Heart right ventricle (tissue), 16 donors: Measurements from ENCODE around the gene WNT7A. TPM values are rescaled to one million over a fixed set of nuclear protein-coding genes. Genes with fewer than 3 reads are reported as not detected.

Source experiments
- ATAC-seq, 8 donors: fragments of 200-7000 bp; cut with Tn5 transposase; one replicate each; pipeline ENCODE4 v1.9.1; 2020; ENCODE audit warnings: mild to moderate bottlenecking in 8 of 8, moderate library complexity in 8 of 8, moderate number of reproducible peaks in 1 of 8
- DNase-seq, 2 donors: peaks; one replicate each; pipeline ENCODE4 v3.0.0-alpha.2; 2020
- H3K27ac ChIP-seq, 10 donors: fragments of 200-600 bp; sonication (generic) in 2 of 10; one replicate each; pipeline versions ENCODE4 v1.5.0 to v1.8.0; 2020 to 2022; ENCODE audit warnings: mild to moderate bottlenecking in 3 of 10
- H3K27me3 ChIP-seq, 7 donors: fragments of 200-600 bp; one replicate each; pipeline ENCODE4 v1.8.0; 2021 to 2022; ENCODE audit warnings: mild to moderate bottlenecking in 2 of 7
- H3K36me3 ChIP-seq, 9 donors: fragments of 200-600 bp; sonication (generic) in 1 of 9; one replicate each; pipeline versions ENCODE4 v1.5.0 to v1.8.0; 2020 to 2022; ENCODE audit warnings: mild to moderate bottlenecking in 2 of 9
- H3K4me1 ChIP-seq, 9 donors: fragments of 200-600 bp; sonication (generic) in 1 of 9; one replicate each; pipeline versions ENCODE4 v1.5.0 to v1.8.0; 2020 to 2022; ENCODE audit warnings: mild to moderate bottlenecking in 4 of 9
- H3K4me3 ChIP-seq, 10 donors: fragments of 200-600 bp; sonication (generic) in 2 of 10; one replicate each; pipeline versions ENCODE4 v1.5.0 to v1.8.0; 2020 to 2022; ENCODE audit warnings: mild to moderate bottlenecking in 7 of 10, moderate library complexity in 2 of 10
- H3K9me3 ChIP-seq, 11 donors: fragments of 200-600 bp in 10 of 11; sonication (generic) in 2 of 11; one replicate each; pipeline versions ENCODE4 v1.5.0 to v1.8.0; 2013 to 2022; ENCODE audit warnings: mild to moderate bottlenecking in 2 of 11, control low read depth in 1 of 11, moderate library complexity in 1 of 11
- CTCF ChIP-seq, 9 donors: fragments of 200-600 bp; sonication (generic) in 2 of 9; IDR thresholded peaks; one replicate each; pipeline versions ENCODE4 v1.5.0 to v1.8.0; 2021 to 2022; ENCODE audit warnings: antibody characterized with exemption in 9 of 9, mild to moderate bottlenecking in 5 of 9, moderate library complexity in 1 of 9
- WGBS, 2 donors: extraction: QIAGEN DNeasy Blood & Tissue Kit; methylation state at CpG; one replicate each; pipeline ENCODE4 v1.1.7; 2013; ENCODE audit warnings: inconsistent platforms in 1 of 2; 5-methylcytosine and 5-hydroxymethylcytosine counted together
- intact Hi-C, 10 donors: fragments of 100-400 bp; cut with DNase I; formaldehyde crosslinking; loops; one replicate each; pipeline versions ENCODE4 v1.11.1 to v1.14.2; 2022
- polyA plus RNA-seq, 2 donors: library from polyadenylated mRNA; stranded (reverse); fragments of 200-250 nt; gene quantifications; one replicate each; pipeline ENCODE4 v1.2.3, GENCODE V29; 2013
- total RNA-seq, 10 donors: library from RNA; stranded (reverse); fragmentation: NEBNext Ultra II Directional in 3 of 10; extraction: Animal tissue kit (Norgen Biotek cat#: 25700) in 3 of 10; gene quantifications; one replicate each; pipeline versions ENCODE4 v1.2.1 to v1.2.4, GENCODE V29; 2021 to 2023
- donor health status: Arrhythmogenic right ventricular cardiomyopathy.
- donor health status: ischemic (EF 13 %, LVEDD 7.1; RV severe dilation, severe dysfunction).
- donor health status: healthy with polysubstance abuse.
- donor health status: DM: no; HTN: yes; CAD: no.
- donor health status: DM: no; HTN: no; CAD: no.
- donor health status: ischemic (EF 25% LVEDD 6.9; RV normal size, moderate dysfunction).
- donor health status: ischemic (EF 25% LVEDD 5.7; RV mildly dilated, moderate dysfunction).
- donor health status: healthy.
- donor health status: DM: yes; HTN: yes; CAD: no.
- donor health status: Ischemic cardiomyopathy.
- donor health status: ischemic (EF 35%, LVEDD 5.7; RV mildly dilated, moderate dysfunction).
- donor health status: nonischemic (EF 11% LVEDD 7.7; RV severe dilation, severe dysfunction).
- donor health status: DM: yes; HTN: yes; CAD: no.
- donor health status: PGD.
- donor health status: ischemic (EF 29% LVEDD 5.4; RV normal size, mild dysfunction).
- donor health status: nonischemic (EF 23%, LVEDD 6.1; RV moderate dilation, normal function).

WNT7A gene
- total and polyA plus RNA-seq, 12 donors, result not detected

DNA sequence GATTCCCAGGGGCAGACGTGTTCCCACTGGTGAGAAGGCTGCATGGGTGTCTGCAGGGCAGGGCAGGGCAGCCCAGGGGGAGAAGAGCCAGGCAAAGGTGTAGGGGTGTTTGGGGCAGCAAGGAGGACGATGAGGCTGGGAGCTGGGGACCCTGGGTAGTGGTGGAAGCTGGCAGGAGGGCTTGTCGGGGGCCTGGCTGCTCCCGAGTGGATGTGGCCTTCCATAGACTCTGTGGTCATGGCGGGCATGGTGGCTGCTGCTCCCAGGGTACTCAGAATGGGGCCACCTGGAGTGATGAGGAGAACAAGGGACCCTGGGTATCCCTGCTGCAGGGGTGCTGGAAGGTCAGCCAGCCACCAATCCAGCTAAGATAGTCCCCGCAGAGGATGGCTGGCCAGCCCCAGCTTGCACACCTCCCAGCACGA, 107.5 kb downstream of the WNT7A start:
- no peaks in the 10 kb centered on the region for H3K4me1 ChIP-seq
- ATAC-seq, result no peak
- H3K27ac ChIP-seq, result no peak overlapping the region
- no peaks in the 10 kb centered on the region for H3K36me3 ChIP-seq
- DNase-seq, result no peak
- 74 to 87% methylated on average over 7 of the region's 7 CpGs for WGBS, 2 donors
- H3K27me3 ChIP-seq, result peaks cover 0 to 47% (median 33%) of the 10 kb centered on the region in 7 donors
- TF ChIP-seq CTCF (IDR thresholded peaks at IDR 0.05), result no peak
- no peak overlapping the region for H3K4me3 ChIP-seq
- H3K9me3 ChIP-seq, result no peaks in the 10 kb centered on the region
- intact Hi-C loops, result no loop called here

GRCh38 chr3:13771496-13771895, 108.4 kb downstream of the WNT7A start:
- 84 to 85% methylated on average over 9 of the region's 9 CpGs for WGBS, 2 donors
- Histone ChIP-seq H3K27me3 (peaks cover 0 to 44% (median 31%) of the 10 kb centered on the region in 7 donors), H3K9me3 (no peaks in the 10 kb centered on the region), H3K27ac (no peak overlapping the region), H3K4me1 (no peaks in the 10 kb centered on the region), H3K36me3 (no peaks in the 10 kb centered on the region), H3K4me3 (no peak overlapping the region)
- TF ChIP-seq CTCF (IDR thresholded peaks at IDR 0.05), result no peak
- intact Hi-C loops, result no loop called here
- DNase-seq (no peak), ATAC-seq (no peak)

GRCh38 chr3:13770170-13771169, 109.4 kb downstream of the WNT7A start:
- H3K4me3 ChIP-seq, result no peak overlapping the region
- ATAC-seq (no peak), DNase-seq (no peak)
- H3K27ac ChIP-seq, result no peak overlapping the region
- 62 to 68% methylated on average over 9 of the region's 9 CpGs for WGBS, 2 donors
- no peak for TF ChIP-seq CTCF (IDR thresholded peaks at IDR 0.05)
- H3K9me3 ChIP-seq, result peaks cover 0 to 5% (median 0%) of the 10 kb centered on the region in 11 donors
- H3K4me1 ChIP-seq, result no peaks in the 10 kb centered on the region
- H3K27me3 ChIP-seq, result peaks cover 0 to 40% (median 22%) of the 10 kb centered on the region in 7 donors
- no peaks in the 10 kb centered on the region for H3K36me3 ChIP-seq
- intact Hi-C loops, result no loop called here

- 89 to 90% methylated on average over 8 of the region's 8 CpGs for WGBS, 2 donors
- DNase-seq, result no peak
Observed at GRCh38 chr3:13769422-13769821, 110.4 kb downstream of the WNT7A start.

More at GRCh38 chr3:13769422-13769821, 110.4 kb downstream of the WNT7A start:
- intact Hi-C loops, result no loop called here
- Histone ChIP-seq H3K27ac (no peak overlapping the region), H3K36me3 (no peaks in the 10 kb centered on the region), H3K4me1 (no peaks in the 10 kb centered on the region), H3K27me3 (peaks cover 0 to 41% (median 16%) of the 10 kb centered on the region in 7 donors), H3K9me3 (peaks cover 0 to 6% (median 0%) of the 10 kb centered on the region in 11 donors), H3K4me3 (no peak overlapping the region)
- TF ChIP-seq CTCF (IDR thresholded peaks at IDR 0.05), result no peak
- ATAC-seq, result no peak
